T-cell (primary cell): Measurements from ENCODE around the gene CD4. TPM values are rescaled to one million over a fixed set of nuclear protein-coding genes. Genes with fewer than 3 reads are reported as not detected.
A peak's percentile ranks its signal among the peaks of the same experiment; 100 is the strongest.

Experiments used
- ATAC-seq, 4 experiments: fragments of 200-7000 bp in 3 of 4; fragments of 150-1000 bp in 1 of 4; cut with Tn5 transposase; replicated peaks in 1 of 4; 1 replicate in 3 of 4; 2 replicates in 1 of 4; pipeline ENCODE4 v1.10.0; 2021; ENCODE audit warnings: moderate library complexity in 3 of 4, mild to moderate bottlenecking in 2 of 4, moderate number of reproducible peaks in 1 of 4
- CTCF ChIA-PET, 2 donors: fragments of 300-600 bp; sonication (Branson Sonifier 250); formaldehyde crosslinking; loops; one replicate each; lab custom pipeline; 2022; ENCODE audit warnings: antibody characterized with exemption in 2 of 2; lab: Charles Lee
- POLR2A ChIA-PET, 2 donors: fragments of 300-600 bp; sonication (Branson Sonifier 250); formaldehyde crosslinking; loops; one replicate each; lab custom pipeline; 2022; ENCODE audit warnings: antibody characterized with exemption in 2 of 2; lab: Charles Lee
- DNase-seq, 35 experiments: peaks; one replicate each; pipeline versions ENCODE4 v3.0.0 to v3.0.0-alpha.2; 2013 to 2023
- H3K27ac ChIP-seq: one replicate; pipeline ENCODE4 v1.5.1; 2013; ENCODE audit warnings: low read length
- H3K27me3 ChIP-seq, 2 experiments: replicated peaks in 1 of 2; 1 replicate in 1 of 2; 2 replicates in 1 of 2; pipeline versions ENCODE4 v1.6.1 to v1.7.0; 2013; ENCODE audit warnings: low read length in 1 of 2, mixed read lengths in 1 of 2; ENCODE audit not compliant: control insufficient read depth in 2 of 2, insufficient read depth in 2 of 2; ENCODE audit errors: extremely low read depth in 1 of 2
- H3K36me3 ChIP-seq, 2 donors: 1 replicate in 1 of 2; 2 replicates in 1 of 2; pipeline versions ENCODE4 v1.6.1 to v1.7.0; 2013; ENCODE audit warnings: low read length in 1 of 2; ENCODE audit not compliant: control insufficient read depth in 2 of 2, insufficient read depth in 1 of 2; ENCODE audit errors: extremely low read depth in 1 of 2
- H3K4me1 ChIP-seq, 2 experiments: 1 replicate in 1 of 2; 2 replicates in 1 of 2; pipeline versions ENCODE4 v1.6.1 to v1.7.0; 2013; ENCODE audit warnings: low read length in 2 of 2, mixed read lengths in 1 of 2; ENCODE audit not compliant: insufficient read depth in 2 of 2, control insufficient read depth in 1 of 2; ENCODE audit errors: extremely low read depth in 1 of 2
- H3K4me3 ChIP-seq, 2 donors: 1 replicate in 1 of 2; 2 replicates in 1 of 2; pipeline versions ENCODE4 v1.5.1 to v1.7.0; 2013; ENCODE audit warnings: mild to moderate bottlenecking in 2 of 2, low read length in 1 of 2, moderate library complexity in 1 of 2; ENCODE audit not compliant: control insufficient read depth in 1 of 2; ENCODE audit errors: extremely low read depth in 1 of 2
- H3K9me3 ChIP-seq: 2 replicates; pipeline ENCODE4 v1.7.0; 2013
- H3K27ac Mint-ChIP-seq, 2 donors: one replicate each; pipeline ENCODE4 v1.8.0; 2020 to 2021; ENCODE audit warnings: mild to moderate bottlenecking in 2 of 2, mixed read lengths in 2 of 2
- H3K27me3 Mint-ChIP-seq, 2 donors: one replicate each; pipeline ENCODE4 v1.8.0; 2021 to 2022; ENCODE audit warnings: mixed read lengths in 2 of 2
- H3K36me3 Mint-ChIP-seq: one replicate; pipeline ENCODE4 v1.8.0; 2021; ENCODE audit warnings: mixed read lengths
- H3K4me1 Mint-ChIP-seq, 3 donors: one replicate each; pipeline ENCODE4 v1.8.0; 2020 to 2022; ENCODE audit warnings: mixed read lengths in 3 of 3, mild to moderate bottlenecking in 1 of 3
- H3K4me3 Mint-ChIP-seq, 3 donors: one replicate each; pipeline ENCODE4 v1.8.0; 2020 to 2022; ENCODE audit warnings: mild to moderate bottlenecking in 3 of 3, mixed read lengths in 3 of 3, moderate library complexity in 3 of 3
- H3K9me3 Mint-ChIP-seq, 3 donors: one replicate each; pipeline ENCODE4 v1.8.0; 2020 to 2022; ENCODE audit warnings: mixed read lengths in 3 of 3
- WGBS: methylation state at CpG from one replicate; pipeline ENCODE4 v1.1.5; 2013; ENCODE audit warnings: missing lambda C conversion rate; ENCODE audit not compliant: insufficient coverage; 5-methylcytosine and 5-hydroxymethylcytosine counted together
- total RNA-seq, 35 experiments: library from RNA in 6 of 35; stranded (reverse) in 6 of 35; fragments of 120-200 nt in 1 of 35; gene quantifications; one replicate each; pipeline versions ENCODE4 v1.2.1 to v1.2.4 and lab custom pipeline; 2013 to 2026

Gene CD4
- total RNA-seq, 5 donors from 2014 or later (not counting 1 experiment from before 2014, with no cell fraction given), result 126 to 205 (median 154) TPM

DNA sequence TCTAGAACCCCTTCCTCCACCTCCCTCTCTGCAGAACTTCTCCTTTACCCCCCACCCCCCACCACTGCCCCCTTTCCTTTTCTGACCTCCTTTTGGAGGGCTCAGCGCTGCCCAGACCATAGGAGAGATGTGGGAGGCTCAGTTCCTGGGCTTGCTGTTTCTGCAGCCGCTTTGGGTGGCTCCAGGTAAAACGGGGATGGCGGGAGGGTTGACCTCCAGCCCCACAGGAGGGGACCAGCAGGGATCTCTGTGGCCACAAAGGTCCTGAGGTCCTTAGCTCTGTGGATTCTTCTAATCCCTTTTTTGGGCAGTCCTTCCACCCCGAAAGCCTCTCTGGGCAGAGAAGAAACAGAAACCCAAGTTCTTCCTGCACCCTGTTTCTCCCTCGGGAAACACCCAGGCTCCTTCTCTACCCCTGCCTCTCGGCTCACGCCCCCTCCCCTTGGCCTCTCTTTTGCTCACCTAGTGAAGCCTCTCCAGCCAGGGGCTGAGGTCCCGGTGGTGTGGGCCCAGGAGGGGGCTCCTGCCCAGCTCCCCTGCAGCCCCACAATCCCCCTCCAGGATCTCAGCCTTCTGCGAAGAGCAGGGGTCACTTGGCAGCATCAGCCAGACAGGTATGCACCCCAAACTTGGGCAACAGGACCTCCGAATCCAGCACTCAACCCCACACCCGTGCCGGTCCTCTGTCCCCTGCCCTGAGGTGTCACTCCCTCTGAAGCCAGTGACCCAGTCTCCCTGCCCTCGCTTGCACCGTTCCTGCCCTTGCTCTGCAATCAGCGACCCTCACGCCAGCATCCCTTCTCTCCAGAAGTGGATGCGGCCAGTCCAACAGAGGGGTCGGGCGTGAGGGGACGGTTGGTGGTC, 16.4 kb upstream of the CD4 start:
- peak overlapping the region; percentile 46 to 84 for H3K27ac Mint-ChIP-seq
- Histone ChIP-seq H3K9me3 (no peaks in the 10 kb centered on the region), H3K4me3 (peak overlapping the region in 1 of 2 donors; percentile 54), H3K27ac (peak overlapping the region; percentile 61), H3K36me3 (no peaks in the 10 kb centered on the region), H3K4me1 (peaks cover 9 to 69% of the 10 kb centered on the region in 2 experiments), H3K27me3 (peaks cover 0 to 68% of the 10 kb centered on the region in 2 experiments)
- no peaks in the 10 kb centered on the region for H3K36me3 Mint-ChIP-seq
- peak overlapping the region; percentile 67 to 79 (median 73) for H3K4me3 Mint-ChIP-seq
- DNase-seq (no peak), ATAC-seq (no peak)
- H3K9me3 Mint-ChIP-seq, result no peaks in the 10 kb centered on the region
- ChIA-PET CTCF (no interaction called here), POLR2A (no interaction called here)
- H3K4me1 Mint-ChIP-seq, result peaks cover 38 to 62% (median 44%) of the 10 kb centered on the region in 3 donors
- 44% methylated on average over 16 of the region's 21 CpGs for WGBS
- peaks cover 23 to 46% of the 10 kb centered on the region in 2 donors for H3K27me3 Mint-ChIP-seq

DNA sequence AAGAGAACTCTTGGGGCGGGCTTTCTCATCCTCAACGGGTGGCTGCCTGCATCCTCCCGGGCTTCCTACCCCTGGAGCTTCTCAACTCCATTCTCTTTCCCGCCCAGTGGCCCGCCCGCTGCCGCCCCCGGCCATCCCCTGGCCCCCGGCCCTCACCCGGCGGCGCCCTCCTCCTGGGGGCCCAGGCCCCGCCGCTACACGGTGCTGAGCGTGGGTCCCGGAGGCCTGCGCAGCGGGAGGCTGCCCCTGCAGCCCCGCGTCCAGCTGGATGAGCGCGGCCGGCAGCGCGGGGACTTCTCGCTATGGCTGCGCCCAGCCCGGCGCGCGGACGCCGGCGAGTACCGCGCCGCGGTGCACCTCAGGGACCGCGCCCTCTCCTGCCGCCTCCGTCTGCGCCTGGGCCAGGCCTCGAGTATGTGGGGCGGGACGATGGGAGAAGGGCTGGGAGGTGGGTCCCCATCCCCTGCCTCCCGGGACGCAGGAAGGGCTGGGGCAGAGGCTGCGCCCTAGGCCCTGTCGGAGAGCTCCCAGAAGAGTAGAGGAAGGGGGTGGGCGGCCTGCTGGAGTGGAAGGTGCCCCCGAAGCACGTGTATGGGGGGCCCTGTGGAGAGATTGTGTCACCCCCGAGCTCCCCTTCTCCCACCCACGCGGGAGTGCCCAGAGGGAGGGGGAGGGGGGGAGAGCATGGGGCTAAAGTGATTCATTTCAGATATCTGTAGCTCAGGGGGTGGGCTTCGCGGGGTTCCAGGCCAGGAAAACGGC, 15.6 kb upstream of the CD4 start:
- Mint-ChIP-seq H3K27me3 (peaks cover 15 to 44% of the 10 kb centered on the region in 2 donors), H3K4me3 (peak overlapping the region; percentile 76 to 79 (median 76)), H3K36me3 (no peaks in the 10 kb centered on the region), H3K9me3 (no peaks in the 10 kb centered on the region), H3K4me1 (peaks cover 46 to 62% (median 50%) of the 10 kb centered on the region in 3 donors), H3K27ac (peak overlapping the region; percentile 90)
- Histone ChIP-seq H3K4me1 (peaks cover 9 to 70% of the 10 kb centered on the region in 2 experiments), H3K27ac (peak overlapping the region; percentile 85), H3K36me3 (no peaks in the 10 kb centered on the region), H3K9me3 (no peaks in the 10 kb centered on the region), H3K27me3 (peaks cover 0 to 61% of the 10 kb centered on the region in 2 experiments), H3K4me3 (peak overlapping the region in 1 of 2 donors; percentile 54)
- ChIA-PET POLR2A (interaction anchor here in 1 of 2 donors (0.5 kb wide), 1 partner anchor 25 kb away, joined by 4 read pairs; no protein-coding TSS in a partner anchor), CTCF (interaction anchor here (0.9 to 1.4 kb wide), 5 partner anchors 16 to 77 kb away, joined by 3 to 6 read pairs (median 5); partner anchors contain the start of genes CDCA3 (in 1 of the 2), COPS7A (in 1 of the 2) and MLF2 (in 1 of the 2))
- peak in 1 of 35 experiments; percentile 40 for DNase-seq
- peak; percentile 16 to 41 (median 36) for ATAC-seq
- WGBS, result 8% methylated on average over 41 of the region's 60 CpGs

DNA sequence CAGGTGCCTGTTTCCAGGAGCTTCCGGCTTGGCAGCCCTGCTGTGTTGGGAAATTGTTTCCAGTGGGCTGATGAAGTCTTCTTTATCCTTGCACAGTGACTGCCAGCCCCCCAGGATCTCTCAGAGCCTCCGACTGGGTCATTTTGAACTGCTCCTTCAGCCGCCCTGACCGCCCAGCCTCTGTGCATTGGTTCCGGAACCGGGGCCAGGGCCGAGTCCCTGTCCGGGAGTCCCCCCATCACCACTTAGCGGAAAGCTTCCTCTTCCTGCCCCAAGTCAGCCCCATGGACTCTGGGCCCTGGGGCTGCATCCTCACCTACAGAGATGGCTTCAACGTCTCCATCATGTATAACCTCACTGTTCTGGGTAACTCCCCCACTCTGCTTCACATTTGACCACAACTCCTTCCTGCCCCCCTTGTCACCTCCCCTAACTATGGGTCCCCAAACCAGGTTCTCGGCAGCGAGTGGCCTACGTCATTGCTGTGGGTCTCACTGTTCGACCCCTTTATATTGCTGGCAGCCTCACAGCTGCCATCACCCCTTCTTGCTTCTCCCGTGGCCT, 14.7 kb upstream of the CD4 start:
- peak overlapping the region; percentile 90 for H3K27ac Mint-ChIP-seq
- H3K4me3 Mint-ChIP-seq, result peak overlapping the region; percentile 76 to 79 (median 76)
- peaks cover 11 to 76% of the 10 kb centered on the region in 2 experiments for H3K4me1 ChIP-seq
- H3K36me3 ChIP-seq, result no peaks in the 10 kb centered on the region
- WGBS, result 48% methylated on average over 15 of the region's 15 CpGs
- peak overlapping the region in 1 of 2 donors; percentile 51 for H3K4me3 ChIP-seq
- ChIA-PET POLR2A (interaction anchor here in 1 of 2 donors (0.5 kb wide), 1 partner anchor 25 kb away, joined by 4 read pairs; no protein-coding TSS in a partner anchor), CTCF (interaction anchor here (0.6 to 1.7 kb wide), 9 partner anchors 8 to 86 kb away, joined by 3 to 6 read pairs (median 5); partner anchors contain the start of genes MLF2 (in 2 of the 2), CDCA3 (in 1 of the 2), COPS7A (in 1 of the 2) and PTMS (in 1 of the 2))
- H3K27me3 ChIP-seq, result peaks cover 0 to 57% of the 10 kb centered on the region in 2 experiments
- H3K27ac ChIP-seq, result peak overlapping the region; percentile 85
- H3K27me3 Mint-ChIP-seq, result peaks cover 12 to 43% of the 10 kb centered on the region in 2 donors
- H3K9me3 ChIP-seq, result no peaks in the 10 kb centered on the region
- peaks cover 53 to 66% (median 58%) of the 10 kb centered on the region in 3 donors for H3K4me1 Mint-ChIP-seq
- no peaks in the 10 kb centered on the region for H3K9me3 Mint-ChIP-seq
- H3K36me3 Mint-ChIP-seq, result no peaks in the 10 kb centered on the region
- DNase-seq, result peak in 27 of 35 experiments; percentile 27 to 75 (median 47)
- ATAC-seq, result peak; percentile 24 to 55 (median 39)

DNA sequence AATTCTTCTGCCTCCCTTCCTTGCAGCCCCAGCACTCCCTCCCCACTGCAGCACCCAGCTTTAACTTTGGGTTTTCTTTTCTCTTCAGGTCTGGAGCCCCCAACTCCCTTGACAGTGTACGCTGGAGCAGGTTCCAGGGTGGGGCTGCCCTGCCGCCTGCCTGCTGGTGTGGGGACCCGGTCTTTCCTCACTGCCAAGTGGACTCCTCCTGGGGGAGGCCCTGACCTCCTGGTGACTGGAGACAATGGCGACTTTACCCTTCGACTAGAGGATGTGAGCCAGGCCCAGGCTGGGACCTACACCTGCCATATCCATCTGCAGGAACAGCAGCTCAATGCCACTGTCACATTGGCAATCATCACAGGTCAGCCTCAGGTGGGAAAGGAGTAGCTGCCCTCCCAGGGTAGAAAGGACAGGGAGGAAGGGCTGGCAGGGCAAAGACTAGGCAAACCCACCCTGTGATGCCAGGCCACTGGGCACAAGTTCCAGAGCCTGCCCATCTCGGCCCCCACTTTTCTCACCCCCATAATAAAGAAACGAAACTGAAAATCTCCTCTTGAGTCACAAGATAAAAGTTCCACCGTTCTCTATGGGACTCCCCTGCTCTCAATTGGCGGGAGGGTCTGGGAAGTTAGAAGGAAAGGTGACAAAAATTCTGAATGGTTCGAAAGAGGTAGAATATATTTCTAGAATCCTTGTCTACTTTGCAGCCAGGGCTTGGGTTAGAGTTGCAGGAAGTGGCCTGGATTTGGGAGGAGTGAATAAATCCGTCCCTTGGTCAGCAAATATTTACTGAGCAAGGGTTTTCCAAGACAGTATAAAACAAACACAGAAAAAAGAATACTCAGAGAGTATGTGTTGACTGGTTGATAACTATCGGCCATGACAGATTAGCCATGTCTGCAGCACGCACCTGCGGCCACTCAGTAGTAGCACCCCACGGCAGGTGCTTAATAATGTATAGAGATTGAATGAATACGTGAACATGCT, 13.8 kb upstream of the CD4 start:
- Mint-ChIP-seq H3K9me3 (no peaks in the 10 kb centered on the region), H3K27ac (peak overlapping the region; percentile 90), H3K27me3 (peaks cover 12 to 40% of the 10 kb centered on the region in 2 donors), H3K4me1 (peaks cover 59 to 68% (median 62%) of the 10 kb centered on the region in 3 donors), H3K36me3 (no peaks in the 10 kb centered on the region), H3K4me3 (peak overlapping the region; percentile 76 to 79 (median 76))
- peak in 1 of 35 experiments; percentile 42 for DNase-seq
- Histone ChIP-seq H3K9me3 (no peaks in the 10 kb centered on the region), H3K36me3 (no peaks in the 10 kb centered on the region), H3K4me1 (peaks cover 14 to 83% of the 10 kb centered on the region in 2 experiments), H3K27me3 (peaks cover 0 to 49% of the 10 kb centered on the region in 2 experiments), H3K27ac (peak overlapping the region; percentile 85), H3K4me3 (peak overlapping the region in 1 of 2 donors; percentile 51)
- WGBS, result 52% methylated on average over 6 of the region's 16 CpGs
- ATAC-seq, result no peak
- ChIA-PET POLR2A (no interaction called here), CTCF (interaction anchor here in 1 of 2 donors (0.6 to 1.7 kb wide), 5 partner anchors 9 to 86 kb away, joined by 3 to 6 read pairs (median 6); partner anchors contain the start of genes COPS7A, MLF2, PTMS and ZNF384)

DNA sequence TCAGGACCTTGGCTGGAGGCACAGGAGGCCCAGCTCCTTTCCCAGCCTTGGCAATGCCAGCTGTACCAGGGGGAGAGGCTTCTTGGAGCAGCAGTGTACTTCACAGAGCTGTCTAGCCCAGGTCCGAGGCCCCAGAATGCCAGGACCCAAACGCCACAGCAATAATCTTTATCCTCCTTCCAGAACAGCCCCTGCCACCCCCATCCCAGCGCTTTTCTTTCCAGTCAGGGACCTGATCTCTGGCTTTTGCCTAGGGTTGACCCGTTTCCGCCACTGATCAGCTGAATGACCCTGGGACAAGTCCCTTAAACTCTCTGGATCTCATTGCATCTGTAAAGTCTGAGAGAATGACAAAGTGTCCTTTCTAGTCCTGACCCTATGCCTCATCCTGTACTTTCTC, 11.9 kb upstream of the CD4 start:
- peaks cover 13 to 73% of the 10 kb centered on the region in 2 experiments for H3K4me1 ChIP-seq
- no peak overlapping the region for H3K27ac ChIP-seq
- H3K4me1 Mint-ChIP-seq, result peaks cover 45 to 59% (median 50%) of the 10 kb centered on the region in 3 donors
- no peaks in the 10 kb centered on the region for H3K36me3 Mint-ChIP-seq
- H3K9me3 ChIP-seq, result no peaks in the 10 kb centered on the region
- H3K27me3 ChIP-seq, result peaks cover 0 to 37% of the 10 kb centered on the region in 2 experiments
- POLR2A ChIA-PET, result interaction anchor here in 1 of 2 donors (1.0 to 1.1 kb wide), 2 partner anchors 15 to 22 kb away, joined by 3 read pairs; no protein-coding TSS in a partner anchor
- H3K9me3 Mint-ChIP-seq, result no peaks in the 10 kb centered on the region
- ATAC-seq, result no peak
- H3K4me3 Mint-ChIP-seq, result no peak overlapping the region
- H3K36me3 ChIP-seq, result no peaks in the 10 kb centered on the region
- DNase-seq, result no peak
- H3K27me3 Mint-ChIP-seq, result peaks cover 9 to 28% of the 10 kb centered on the region in 2 donors
- WGBS, result 87% methylated on average over 2 of the region's 5 CpGs
- no peak overlapping the region for H3K4me3 ChIP-seq
- H3K27ac Mint-ChIP-seq, result no peak overlapping the region
- CTCF ChIA-PET, result interaction anchor here (0.6 to 2.2 kb wide), 3 partner anchors 10 to 224 kb away, joined by 3 to 8 read pairs (median 4); partner anchors contain the start of gene MLF2 (in 1 of the 2)
